GM19023 (cell line): ENCODE results near the gene ELAVL1.
"Not testable (repeated sequence)": the region's sequence is repeated elsewhere in the genome, so short reads cannot be mapped to it uniquely, and the experiment has no call there.

Experiments
- ATAC-seq: cut with Tn5 transposase; IDR thresholded peaks from one replicate; pipeline ENCODE4 v1.9.1; 2021; ENCODE audit warnings: mild to moderate bottlenecking, moderate library complexity; ENCODE audit not compliant: unreplicated experiment

The ELAVL1 gene

DNA sequence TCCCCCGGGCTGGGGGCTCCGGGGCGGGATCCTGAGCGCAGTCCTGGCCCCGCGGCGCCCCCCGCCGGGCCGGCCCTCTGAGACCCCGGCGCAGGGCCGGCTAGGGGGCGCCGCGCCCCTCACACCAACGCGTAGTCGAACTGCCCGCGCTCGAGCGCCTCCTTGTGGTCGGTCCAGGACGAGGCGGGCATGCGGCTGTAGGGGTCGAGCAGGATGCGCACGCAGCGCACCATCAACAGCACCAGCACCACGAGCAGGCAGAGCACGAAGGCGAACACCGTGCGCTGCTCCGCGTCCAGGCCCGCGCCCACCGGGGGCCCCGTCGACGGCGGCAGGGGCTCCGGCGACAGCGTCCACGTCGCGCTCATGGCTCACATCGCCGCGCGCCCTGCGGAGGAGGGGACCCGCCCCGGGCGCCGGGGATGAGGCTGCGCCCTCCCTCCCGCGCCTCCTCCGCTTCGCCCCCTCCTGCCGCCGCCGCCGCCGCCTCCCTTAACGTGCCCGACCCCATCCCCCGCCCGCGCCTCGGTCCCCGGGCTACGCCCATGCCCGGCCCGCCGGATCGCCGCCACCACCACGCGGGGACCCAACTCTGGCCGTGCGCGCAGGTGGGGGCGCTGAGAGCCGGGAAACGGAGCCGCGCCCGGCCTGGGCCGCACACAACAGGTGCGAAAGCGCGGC is 80.1 kb downstream of the ELAVL1 start:
- no peak for ATAC-seq

DNA sequence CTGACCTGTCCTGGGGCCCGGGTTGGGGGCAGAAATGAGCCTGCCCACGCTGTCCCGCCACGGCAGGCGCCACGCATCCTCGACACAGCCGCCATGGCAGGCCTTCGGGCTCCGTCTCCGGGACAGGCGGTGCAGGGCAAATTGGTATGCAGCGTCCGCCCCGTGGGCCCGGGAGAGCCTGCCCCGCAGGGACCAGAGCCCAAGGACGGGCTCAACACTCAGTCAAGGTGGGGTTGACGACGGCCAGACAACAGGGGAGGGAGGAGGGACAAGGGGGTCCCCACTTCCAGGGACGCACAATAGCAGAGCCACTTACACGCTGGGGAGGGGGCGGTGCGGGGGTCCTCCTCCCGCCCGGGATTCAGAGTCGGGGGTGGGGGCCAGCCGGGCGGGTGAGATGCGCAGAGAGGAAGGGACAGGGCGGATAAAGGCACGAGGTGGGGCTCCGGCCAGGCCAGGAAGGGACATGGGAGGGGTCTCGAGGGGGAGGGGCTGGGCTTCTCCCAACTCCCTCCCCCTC is 80.7 kb downstream of the ELAVL1 start:
- no peak for ATAC-seq

DNA sequence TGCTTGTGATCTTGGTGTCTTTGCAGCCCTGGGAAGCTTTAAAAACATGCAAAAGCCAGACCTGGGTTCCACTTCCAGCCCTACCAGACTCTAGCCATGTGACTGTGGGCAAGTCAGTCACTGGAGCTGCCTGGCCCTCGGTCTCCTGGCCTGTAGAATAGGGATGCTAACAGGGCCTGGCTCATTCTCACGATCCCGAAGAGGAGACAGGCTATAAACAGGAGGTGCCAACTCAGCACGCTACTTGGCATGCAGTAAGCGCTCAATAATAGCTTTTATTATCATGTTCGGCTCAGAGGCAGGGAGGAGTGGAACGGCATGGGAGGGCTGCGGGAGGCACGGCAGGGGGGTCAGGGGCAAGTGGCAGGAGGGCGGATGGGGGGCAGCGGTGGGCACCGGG is 81.2 kb downstream of the ELAVL1 start:
- no peak for ATAC-seq

DNA sequence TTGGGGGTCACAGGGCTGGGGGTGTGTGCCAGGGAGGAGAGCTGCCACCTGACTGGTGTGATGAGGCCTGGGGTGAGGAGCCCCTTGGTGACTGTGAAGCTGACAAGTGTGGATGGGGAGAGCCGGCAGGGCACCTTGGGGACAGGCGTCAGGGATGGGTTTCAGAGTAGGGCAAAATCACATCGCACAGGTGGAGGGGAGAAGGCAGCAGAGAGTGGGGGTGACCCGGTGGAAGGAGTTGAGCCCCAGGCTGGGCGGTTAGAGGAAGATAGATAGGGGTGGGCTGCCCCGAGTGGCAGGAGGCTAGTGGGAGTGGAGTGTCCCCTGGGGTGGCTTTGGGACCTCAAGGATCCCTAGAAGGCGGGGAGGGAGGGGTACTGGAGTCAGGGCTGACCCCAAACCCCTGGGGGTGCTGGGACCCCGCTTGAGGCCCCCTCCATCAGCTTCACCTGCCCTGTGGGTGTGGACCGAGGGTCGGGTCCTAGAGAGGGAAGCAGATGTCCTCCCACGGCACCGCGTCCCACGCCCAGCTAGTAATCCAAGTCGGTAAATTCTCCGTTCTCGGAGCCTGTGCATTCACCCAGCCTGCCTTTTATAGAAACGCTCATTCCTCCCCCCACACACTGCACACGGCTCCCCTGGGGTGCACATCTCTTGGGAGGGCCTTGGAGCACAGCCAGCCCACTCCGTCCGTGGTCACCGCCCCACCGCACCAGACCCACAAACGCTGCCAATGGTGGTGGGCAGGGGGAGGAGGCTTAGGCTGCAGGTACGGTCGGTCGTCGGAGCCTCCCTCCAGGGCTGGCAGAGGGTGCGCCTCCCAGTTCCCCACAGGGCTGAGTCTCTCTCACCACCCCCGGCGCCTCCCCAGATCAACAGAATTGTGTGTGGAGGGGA is 81.9 kb downstream of the ELAVL1 start:
- ATAC-seq, result no peak

DNA sequence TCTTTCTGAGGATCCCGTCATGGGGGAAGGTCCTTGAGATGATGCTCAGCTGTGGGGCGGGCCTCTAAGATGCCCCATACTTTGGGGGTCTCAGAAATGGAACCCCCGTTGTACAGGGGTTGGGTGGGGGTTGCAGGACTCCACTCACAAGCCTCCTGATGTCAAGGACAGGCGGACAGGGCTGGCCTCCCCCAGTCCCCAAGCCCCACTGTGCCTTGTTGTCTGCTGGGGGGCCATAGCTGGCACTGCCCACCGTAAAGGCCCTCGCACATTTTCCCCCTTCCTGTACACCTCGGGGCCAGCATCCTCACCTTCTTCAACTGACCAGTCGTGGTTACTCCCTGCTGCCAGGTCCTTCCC is 82.6 kb downstream of the ELAVL1 start:
- ATAC-seq, result no peak

DNA sequence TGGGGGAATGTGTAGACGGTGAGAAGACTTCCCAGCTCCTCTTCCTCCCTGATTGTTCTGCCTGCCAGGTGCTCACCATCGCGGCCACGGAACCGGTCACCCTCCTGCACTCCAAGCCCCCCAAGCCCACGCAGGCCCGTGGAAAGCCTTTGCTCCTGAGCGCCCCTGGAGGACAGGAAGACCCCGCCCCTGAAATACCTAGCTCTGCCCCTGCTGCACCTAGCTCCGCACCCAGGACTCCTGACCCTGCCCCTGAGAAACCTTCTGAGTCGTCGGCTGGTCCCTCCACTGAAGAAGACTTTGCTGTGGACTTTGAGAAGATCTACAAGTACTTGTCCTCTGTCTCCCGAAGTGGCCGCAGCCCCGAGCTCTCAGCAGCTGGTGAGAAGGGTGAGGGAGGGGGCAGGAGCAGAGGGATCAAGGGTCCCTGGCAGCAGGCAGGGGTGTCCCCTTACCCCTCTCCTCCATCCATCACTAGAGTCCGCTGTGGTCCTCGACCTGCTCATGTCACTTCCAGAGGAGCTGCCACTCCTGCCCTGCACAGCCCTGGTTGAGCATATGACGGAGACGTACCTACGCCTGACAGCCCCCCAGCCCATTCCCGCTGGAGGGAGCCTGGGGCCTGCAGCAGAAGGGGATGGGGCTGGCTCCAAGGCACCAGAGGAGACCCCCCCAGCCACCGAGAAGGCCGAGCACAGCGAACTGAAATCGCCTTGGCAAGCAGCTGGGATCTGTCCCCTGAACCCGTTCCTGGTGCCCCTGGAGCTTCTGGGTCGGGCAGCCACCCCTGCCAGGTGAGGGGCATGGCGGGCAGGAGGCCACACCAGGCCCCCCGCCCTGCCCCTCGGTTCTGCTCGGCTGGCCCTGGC is 83.2 kb downstream of the ELAVL1 start:
- no peak for ATAC-seq

DNA sequence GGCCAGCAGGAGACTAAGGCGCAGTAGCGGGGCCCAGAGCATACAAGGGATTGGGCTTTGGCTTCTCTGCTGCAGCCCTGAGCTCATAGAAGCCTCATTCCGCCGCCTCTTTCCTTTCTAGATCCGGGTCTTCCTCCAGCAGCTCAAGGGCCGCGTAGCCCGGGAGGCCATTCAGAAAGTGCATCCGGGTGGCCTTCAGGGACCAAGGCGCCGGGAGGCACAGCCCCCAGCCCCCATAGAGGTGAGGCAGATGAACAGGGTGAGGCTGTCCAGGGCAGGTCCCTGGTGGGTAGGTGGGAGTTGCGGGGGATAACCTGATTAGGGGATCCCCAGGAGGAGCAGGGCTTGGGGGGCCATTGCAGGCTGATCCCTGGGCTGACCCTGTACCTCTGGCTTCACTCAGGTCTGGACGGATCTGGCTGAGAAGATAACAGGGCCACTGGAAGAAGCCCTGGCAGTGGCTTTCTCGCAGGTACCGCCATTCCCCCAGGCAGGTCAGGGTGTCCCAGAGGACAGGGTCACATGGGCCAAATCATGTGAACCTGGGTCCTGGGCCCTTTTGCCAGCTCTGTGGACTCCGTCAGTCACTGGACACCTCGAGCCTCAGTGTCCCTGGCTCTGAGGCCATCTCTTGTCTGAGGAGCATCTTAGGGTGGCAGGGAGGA is 84.0 kb downstream of the ELAVL1 start:
- no peak for ATAC-seq

DNA sequence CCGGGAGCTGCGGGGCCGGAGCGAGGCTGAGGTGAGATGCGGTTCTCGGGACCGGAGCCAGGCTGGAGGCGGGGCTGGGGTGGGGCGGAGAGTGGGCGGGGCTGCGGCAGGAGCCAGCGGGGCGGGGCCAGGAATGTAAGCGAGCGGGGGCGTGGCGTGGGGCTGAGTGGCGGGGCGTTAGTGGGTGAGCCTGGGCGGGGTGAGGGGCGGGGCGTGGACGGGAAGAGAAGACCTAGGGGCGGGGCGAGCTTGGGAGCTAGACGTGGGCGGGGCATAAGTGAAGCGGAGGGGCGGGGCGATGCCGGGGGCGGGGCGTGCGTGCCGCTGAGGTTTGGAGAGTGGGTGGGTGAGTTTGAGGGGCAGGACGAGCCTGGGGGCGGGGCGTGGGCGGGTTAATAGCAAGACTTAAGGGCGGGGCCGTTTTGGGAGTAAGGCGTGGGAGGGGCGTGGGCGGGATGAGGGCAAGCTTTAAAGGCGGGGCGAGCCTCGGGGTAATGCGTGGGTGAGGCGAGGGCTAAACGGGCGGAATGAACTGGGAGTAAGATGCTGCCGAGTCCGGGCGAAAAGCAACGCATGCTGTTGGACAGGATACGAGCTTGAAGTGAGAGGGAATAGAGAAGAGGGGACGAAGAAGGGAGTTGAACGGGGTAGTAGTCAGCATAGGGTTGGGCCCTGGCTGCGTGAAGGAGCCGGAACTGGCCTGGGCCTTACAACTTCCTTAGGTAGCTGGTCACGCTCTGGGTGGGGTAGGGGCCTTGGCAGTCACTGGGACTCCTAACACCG is 84.7 kb downstream of the ELAVL1 start:
- ATAC-seq, result peak; percentile 40

DNA sequence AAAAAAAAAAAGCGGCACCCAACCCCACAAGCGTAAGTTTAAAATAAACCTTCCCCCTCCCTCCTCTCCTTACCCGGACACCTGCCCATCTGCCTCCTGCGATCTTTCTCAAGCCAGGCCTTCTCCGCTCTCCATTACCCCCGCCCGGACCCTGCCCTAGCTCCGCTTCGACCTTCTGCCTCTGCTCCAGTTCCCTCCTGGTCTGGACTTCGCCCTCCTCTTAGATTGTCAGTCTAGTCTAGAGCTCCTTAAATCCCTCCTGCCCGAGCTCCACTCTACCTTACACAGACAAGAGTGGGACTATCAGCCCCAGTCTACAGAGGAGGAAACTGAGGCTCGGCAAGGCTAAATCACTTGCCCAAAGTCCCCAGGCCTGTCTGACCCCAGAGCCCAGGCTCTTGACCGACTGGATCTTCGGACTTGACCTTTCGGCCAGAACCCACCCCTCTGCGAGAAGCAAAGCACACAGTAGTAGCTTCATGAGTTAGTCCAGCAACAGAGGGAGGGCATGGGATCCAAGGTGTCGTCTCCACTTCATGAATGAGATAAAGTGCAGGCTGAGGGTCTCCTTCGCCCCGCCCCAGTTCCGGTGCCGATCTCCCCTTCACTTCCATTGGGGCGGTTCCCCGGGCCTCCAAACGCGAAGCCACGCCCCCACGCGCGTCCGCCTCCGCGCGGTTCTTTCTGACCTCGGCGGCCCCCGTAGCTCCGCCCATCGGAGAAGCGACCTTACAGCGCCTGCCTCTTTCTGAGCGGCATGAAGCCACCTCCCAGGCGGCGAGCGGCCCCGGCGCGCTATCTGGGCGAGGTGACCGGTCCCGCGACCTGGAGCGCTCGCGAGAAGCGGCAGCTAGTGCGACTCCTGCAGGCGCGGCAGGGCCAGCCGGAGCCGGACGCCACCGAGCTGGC is 85.6 kb downstream of the ELAVL1 start, which contains the start of gene SNAPC2:
Gene SNAPC2, plus strand, starts transcription at position 729 of the 909 bp plus-strand sequence. Its CDS starts 29 bp downstream, at position 758.
- ATAC-seq, result peak; percentile 58

DNA sequence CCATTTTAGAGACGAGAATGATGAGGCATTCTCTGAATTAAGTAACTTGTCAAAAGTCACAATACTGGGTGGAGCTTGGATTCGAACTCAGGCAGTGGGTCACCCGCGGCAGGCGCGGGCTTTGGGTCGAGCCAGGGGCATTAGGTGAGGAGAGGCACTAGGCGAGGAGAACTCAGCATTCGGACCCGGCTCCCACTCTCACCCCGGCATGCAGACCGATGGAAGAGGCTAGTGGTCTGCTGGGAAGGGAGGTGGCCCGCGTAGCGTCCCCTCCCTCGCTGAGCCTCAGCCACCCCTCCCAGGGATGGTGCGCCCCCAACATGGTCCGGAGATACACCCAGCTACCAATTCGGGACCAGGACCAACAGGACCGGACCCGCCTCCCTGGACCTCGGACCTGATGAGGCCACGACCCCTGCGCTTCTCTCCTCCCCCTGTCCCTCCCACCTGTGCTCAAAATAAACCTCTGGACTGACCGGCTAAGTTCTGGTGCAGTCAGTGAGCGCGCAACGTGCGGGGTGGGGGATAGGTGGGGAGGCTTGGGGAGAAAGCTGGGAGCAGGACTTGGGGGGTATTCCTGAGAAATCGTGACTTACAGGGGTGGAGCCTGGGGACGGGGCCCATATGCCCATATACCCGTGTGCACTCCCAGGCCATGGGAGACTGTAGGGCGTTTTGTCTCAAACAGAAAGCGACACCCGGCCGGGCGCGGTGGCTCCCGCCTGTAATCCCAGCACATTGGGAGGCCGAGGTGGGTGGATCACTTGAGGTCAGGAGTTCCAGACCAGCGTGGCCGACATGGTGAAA is 86.6 kb downstream of the ELAVL1 start:
- ATAC-seq, result no peak

DNA sequence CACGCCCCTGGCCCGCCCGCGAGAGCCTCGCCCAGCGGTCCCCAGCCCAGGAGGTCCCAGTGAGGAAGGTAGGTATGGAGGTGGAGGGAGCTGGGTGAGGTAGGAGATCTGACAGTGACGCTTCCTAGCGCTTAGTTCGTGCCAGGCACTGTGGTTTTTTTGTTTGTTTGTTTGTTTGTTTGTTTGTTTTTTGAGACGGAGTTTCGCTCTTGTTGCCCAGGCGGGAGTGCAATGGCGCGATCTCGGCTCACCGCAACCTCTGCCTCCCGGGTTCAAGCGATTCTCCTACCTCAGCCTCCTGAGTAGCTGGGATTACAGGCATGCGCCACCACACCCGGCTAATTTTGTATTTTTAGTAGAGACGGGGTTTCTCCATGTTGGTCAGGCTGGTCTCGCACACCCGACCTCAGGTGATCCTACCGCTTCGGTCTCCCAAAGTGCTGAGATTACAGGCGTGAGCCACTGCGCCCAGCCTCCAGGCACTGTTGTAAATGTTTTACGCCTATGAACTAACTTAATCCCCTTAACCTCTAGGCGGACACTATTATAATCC is 87.3 kb downstream of the ELAVL1 start:
- not testable (repeated sequence) for ATAC-seq

DNA sequence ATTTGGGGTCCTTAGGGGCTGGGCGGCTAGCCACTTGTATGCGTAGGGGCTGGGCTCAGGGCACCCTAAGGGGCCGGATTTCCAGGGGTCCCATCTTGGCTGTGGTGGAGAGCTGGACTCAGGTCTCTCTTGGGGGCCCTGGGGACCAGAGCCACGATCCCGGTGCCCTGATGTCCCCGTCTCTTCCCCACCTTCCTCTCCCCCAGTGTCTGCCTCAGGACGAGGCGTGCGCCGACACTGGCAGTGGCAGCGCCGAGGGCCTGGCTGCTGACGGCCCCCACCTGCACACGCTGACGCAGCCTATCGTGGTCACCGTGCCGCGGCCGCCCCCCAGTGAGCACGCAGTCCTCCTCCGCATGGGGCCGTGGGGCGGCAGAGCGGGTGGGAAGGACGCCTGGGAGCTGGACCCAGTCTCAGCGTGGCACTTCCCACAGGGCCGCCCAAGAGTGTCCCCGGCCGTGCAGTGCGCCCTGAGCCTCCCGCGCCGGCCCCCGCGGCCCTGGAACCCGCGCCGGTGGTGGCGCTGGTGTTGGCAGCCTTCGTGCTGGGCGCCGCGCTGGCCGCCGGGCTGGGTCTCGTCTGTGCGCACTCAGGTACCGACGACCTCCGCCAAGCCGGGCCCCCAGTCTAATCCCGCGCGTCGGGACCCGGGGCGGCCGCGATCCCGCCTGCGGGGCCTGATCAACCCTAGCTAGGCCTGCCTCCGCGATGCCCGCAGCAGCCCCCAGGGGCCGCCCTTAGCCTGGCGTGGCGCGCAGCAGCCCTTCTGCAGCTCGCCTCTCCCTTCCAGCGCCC is 88.0 kb downstream of the ELAVL1 start:
- no peak for ATAC-seq

DNA sequence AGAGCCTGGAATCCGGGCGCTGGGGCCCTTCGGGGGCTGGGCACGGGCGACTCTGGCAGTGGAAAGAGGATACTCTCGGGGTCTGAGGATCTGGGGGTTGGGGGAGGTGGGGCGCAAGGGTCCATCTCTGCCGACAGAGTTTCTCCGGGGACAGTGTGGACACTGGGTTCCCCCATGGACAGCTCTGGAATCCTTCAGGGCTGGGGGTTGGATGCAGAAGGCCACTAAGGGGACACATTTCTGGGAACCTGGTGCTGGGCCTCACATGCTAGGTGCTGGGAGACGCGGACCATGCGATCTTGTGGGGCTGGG is 88.5 kb downstream of the ELAVL1 start:
- ATAC-seq, result no peak

DNA sequence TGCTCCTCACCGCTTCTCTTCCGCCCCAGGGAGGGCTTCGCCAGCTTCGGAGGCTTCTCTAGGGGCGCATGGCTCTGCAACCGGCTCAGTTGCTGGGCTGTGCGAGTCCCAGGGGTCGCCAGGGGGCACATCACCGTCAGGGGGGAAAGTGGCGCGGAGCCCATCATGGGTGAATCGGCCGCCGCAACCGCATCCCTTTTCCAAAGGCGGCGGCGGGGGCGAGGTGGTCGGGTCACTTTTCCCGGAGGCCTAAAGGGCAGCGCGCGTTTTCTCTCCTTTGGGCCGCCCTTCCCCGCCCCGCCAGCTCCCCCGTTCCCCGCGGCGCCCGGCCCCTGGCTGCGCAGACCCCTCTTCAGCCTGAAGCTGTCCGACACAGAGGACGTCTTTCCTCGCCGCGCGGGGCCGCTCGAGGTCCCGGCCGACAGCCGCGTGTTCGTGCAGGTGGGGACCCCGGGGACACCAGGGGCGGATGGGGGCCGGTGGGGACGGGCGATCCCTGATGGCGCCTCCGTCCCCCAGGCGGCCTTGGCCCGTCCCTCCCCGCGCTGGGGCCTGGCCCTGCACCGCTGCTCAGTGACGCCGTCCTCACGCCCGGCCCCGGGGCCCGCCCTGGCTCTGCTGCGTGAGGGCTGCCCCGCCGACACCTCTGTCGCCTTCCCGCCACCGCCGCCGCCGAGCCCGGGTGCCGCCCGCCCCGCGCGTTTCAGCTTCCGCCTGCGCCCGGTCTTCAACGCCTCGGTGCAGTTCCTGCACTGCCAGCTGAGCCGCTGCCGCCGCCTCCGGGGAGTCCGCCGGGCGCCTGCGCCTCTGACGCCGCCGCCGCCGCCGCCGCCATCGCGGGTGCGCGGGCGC is 89.1 kb downstream of the ELAVL1 start:
- no peak for ATAC-seq

DNA sequence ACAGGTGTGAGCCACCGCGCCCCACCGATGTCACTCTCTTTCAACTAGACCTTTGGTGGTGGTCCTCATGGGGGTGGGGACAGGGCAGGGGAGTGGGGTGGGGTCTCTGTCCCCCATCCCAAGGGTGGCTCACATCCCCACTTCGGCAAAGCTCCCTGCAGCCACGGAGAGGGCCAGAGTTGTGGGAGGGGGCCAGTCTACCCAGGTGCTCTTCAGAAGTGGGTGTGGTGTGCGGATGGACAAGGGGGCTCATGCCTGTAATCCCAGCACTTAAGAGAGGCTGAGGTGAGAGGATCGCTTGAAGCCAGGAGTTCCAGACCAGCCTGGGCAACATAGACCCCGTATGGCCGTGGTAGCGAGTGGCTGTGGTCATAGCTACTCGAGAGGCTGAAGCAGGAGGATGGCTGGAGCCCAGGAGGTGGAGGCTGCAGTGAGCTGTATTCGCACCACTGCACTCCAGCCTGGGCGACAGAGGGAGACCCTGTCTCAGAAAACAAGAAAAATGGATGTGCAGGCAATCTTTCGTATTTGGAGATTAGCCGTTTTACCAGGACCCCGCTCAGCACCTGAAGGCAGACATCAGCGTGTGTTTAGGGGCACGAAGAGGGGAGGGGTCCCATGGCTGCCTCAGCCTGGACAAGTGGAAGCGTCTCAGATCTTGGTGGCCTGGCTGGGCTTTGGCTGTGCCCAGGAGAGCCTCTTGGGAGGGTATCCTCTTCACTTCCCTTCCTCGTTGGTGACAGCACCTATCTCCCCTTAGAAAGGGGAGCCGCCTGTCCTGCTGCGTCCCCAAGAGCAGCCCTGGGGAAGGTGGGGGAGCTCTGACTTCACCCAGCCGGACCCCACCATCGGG is 90.0 kb downstream of the ELAVL1 start:
- ATAC-seq, result no peak
